Measurements from ENCODE around the gene MTERF4.

The MTERF4 gene

DNA sequence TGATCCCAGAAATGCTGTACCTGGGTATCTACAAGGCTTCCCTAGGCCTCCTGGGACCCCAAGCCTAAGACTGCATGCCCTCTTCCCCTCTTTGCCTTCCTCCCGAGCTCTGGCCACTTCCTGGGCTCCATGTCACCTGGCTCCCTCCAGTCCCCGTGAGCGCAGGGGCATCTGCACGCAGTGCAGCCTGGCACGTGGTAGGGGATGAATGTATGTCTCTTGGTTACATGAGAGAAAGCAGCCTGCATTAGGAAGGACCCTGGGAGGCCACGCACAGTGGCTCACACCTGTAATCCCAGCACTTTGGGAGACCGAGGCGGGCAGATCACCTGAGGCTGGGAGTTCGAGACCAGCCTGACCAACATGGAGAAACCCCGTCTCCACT lies 31.3 kb upstream of the MTERF4 start:
- DNase-seq = no peak

GRCh38 chr2:241132538-241133435 lies 30.7 kb upstream of the MTERF4 start:
- DNase-seq = no peak

- DNase-seq = no peak
These were observed 29.4 kb upstream of the MTERF4 start for GRCh38 chr2:241131531-241131930.

DNA sequence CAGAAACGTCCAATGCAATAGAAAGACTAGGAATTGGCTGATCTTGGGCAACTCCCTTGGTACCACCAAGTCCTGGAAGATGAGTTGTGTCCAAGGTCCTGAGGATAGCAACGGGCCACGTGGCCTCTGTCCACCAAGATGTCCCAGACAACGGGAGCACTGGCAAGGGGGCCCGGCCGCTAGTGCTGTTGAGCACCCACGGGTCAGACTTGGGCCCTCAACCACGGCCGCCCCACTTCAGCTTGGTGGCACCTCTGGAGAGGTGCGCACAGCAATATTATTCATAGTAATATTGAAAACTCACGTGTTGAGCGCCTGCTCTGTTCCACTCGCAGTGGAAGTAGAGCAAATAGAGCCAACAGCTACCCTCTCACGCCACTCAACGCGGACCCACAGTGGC lies 28.2 kb upstream of the MTERF4 start:
- no peak for DNase-seq

DNA sequence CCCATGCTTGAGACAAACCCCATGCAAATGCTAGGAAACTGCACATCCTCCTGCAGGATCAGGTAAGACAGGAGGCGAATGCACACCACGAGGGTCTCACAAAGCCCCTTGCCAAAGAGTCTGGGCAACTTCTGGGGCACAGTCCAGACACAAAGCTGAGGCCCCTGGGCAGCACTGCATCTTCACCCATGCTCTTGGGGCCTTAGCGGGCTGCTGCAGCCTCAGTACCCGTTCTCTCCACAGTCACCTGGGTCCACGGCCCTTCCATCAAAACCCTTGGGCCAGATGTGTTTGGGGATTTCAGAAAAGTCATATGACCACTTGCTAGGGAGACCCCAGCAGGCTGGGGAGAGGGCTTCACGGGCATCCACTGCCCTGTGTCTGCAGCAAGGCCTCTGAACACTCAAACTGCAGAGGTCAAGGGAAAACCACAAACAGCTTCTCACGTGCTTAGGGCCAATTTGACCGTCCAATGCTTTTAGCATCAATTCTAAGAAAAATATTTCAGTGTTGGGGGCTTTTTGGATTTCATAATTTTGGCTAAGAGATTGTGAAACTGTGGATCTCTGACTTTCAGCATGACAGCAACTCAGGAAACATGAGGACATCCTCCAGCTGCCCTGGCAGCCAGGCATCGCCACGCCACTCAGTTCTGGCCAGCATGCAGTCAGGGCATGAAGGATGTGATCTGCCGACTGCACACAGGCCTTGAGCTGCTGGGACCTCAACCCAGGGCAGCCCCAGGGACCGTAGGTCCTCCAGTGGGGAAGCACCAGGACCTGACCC lies 27.2 kb upstream of the MTERF4 start:
- no peak for DNase-seq

DNA sequence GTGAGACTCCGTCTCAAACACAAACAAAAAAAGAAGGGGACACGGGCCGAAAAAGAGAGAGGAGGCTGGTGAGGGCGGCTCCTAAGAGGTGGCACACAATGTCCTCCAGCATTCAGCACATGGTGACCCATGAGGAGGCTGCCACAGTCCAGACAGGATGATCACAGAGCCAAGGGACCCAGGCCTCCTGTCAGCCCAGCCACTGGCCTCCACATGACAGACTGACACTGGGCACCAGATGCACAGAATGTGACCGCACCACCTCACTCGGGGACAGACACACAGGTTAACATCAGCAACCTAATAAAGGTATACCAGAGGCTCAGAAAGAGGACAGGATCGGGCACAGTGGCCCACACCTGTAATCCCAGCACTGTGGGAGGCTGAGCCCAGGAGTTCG lies 26.2 kb upstream of the MTERF4 start:
- no peak for DNase-seq

- DNase-seq = no peak
These were observed 24.7 kb upstream of the MTERF4 start for GRCh38 chr2:241126771-241127202.

- DNase-seq = no peak
These were observed 24.1 kb upstream of the MTERF4 start for GRCh38 chr2:241126201-241126611.

DNA sequence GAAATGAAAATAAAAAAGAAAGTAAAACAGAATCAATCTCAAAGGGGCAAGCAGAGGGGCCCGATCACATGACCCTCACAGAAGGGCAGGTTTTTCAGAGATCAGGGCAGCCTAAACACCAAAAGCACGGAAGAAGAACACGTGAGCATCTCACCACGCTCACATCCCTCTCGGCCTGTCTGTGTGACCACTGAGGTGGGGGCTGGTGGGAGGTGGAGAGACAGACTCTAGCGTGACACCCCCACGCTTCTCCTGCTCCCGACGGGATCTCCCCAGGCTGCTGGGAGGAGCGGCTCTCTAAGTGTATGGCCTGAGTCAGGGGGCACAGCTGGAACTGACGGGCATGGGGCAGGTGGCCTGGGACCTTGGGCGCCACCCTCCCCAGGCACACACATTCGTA lies 23.5 kb upstream of the MTERF4 start:
- DNase-seq = no peak

GRCh38 chr2:241123816-241124536 lies 21.9 kb upstream of the MTERF4 start:
- DNase-seq = no peak

DNA sequence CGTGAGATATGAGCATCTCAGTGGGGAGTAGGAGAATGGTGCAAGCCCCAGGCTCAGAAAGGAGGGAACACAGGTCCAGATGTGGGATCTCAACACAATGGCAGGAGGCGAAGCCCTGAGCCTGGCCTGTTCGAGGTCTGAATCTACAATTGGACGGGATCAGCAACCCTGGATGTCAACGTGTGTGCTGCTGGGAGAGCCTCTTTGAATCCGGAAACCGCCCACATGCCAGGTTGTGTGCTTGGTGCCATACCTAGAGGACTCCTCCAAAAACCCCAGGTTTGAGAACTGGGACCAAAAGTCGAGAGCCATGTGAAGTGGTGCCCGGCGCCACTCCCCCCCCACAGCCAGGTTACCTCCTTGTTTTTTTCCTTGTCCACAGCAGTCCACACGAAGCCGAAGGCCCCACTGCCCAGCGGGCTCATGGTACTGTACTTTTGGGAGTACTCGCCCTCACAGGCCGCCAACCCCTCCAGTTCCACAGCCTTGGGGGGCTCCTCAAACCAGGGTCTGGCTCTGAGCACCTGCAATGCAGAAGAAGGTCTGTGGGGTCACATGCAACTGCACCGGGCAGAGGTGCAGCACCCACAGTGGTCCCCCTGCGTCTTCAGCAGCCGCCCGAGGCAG lies 20.4 kb upstream of the MTERF4 start:
- no peak for DNase-seq

DNA sequence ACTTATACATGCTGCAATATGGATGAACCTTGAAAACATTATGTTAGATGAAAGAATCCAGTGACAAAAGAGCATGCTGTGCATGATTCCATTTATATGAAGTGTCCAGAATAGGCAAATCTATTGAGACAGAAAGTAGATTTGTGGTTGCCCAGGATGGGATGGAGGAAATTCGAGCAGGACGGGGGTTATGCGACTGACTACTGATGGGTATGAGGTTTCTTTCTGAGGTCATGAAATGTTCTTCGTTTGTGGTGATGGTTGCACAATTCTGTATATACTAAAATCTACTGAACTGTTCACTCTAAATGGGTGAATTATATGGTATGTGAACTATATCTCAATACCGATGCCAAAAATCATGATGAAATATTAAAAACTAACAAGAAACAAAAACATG lies 18.9 kb upstream of the MTERF4 start:
- no peak for DNase-seq

DNA sequence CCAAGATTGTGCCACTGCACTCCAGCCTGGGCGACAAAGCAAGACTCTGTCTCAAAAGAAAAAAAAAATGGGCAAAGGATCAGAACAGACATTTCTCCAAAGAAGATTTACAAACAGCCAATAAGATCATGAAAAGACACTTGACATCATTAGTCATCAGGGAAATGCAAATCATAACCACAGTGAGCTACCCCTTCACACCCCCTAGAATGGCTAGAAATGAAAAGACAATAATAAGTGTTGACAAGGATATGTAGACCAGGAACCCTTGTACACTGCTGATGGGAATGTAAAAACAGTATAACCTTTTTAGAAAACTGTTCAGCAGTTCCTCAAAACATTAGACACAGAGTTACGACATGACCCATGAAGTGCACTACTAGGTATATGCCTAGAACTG lies 18.4 kb upstream of the MTERF4 start:
- DNase-seq = no peak

DNA sequence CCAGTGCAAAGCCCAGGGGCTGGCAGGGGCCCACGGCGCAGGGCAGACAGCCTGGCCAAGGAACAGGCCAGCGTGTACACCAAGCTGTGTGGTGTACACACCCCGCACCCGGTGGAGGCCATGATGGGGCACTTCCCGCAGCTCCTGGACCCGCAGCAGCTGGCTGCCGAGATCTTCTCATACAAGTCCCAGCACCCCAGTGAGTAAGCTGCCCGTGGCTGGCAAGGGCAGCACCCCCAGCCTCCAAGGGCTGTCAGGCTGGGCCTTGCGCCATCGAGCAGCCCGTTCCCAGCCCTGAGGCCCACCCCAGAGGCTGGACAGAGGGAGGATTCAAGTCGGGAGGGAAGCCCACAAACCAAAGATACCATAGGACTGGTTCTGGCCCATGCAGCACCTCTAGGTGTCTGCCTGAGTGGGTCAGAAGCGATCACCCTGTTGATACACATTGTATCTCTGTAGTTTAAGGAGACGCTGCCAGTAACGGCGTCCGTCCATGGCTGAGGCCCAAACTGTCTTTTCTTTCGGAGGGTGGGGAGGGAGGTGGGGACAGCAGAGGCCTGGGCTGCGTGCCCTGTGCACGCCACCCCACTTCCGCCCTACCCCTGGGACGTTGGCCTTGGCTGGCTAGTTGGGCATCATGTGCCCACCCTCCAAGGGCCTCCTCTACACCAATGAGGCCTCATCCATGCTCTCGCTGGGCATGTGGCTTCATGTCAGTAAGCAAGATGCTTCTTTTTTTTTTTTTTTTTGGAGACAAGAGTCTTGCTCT lies 16.8 kb upstream of the MTERF4 start:
- no peak for DNase-seq

DNA sequence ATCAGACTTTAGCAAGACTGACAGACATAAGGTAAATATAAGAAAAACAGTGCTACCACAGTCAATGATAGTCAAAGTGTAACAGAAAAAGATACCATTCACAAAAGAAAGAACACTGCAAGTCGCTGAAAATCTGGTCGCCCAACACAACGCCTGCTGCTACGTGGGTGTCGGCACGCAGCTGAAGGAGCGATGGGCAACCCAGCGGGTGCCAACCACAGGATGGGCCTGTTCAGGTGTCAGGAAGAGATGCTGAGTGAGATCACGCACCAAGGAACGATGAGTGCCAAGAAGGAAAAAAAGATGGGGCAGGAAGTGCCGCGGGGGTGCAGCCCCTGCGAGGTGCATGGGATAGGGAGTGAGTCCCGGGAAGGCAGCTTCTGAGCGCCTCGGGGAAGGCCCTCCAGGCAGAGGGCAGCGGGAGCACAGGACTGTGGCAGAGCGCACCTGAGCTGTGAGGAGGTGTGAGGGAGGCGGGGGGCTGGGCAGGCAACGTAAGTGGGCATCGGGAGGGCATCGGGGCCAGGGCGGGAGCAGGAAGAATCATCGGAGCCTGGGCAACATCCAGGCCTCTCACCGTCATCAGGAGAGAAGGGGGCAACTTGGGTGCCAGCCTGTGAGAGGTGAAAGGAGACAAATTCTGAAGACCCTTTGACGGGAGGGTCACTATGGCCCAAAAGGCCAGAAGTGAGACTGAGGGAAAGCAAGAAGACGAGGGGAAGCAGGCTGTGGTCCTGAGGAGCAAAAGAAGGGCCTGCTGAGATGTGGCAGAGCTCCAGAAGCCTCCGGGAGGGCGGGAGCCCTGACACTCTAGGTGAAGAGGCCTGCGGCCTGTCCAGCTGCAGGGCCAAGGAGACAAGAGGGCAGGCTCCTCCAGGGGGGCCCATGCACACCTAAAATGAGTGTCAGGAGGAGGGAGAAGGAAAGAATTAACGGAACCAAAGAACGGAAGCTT lies 14.8 kb upstream of the MTERF4 start:
- DNase-seq = no peak

DNA sequence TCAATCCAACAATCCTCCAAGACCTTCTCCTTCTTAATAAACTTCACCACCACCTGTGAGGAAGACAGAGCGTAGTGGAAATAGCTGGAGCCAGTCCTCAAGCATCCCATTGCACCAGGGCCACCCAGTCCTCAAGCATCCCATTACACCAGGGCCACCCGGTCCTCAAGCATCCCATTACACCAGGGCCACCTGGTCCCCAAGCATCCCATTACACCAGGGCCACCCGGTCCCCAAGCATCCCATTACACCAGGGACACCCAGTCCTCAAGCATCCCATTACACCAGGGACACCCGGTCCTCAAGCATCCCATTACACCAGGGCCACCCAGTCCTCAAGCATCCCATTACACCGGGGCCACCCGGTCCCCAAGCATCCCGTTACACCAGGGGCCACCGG lies 13.3 kb upstream of the MTERF4 start:
- no peak for DNase-seq

- DNase-seq = no peak
These were observed 12.7 kb upstream of the MTERF4 start for GRCh38 chr2:241114836-241115235.

- no peak for DNase-seq
These were observed 10.5 kb upstream of the MTERF4 start for GRCh38 chr2:241112592-241112991.

- DNase-seq = no peak
These were observed 10.0 kb upstream of the MTERF4 start for GRCh38 chr2:241112046-241112445.

- no peak for DNase-seq
These were observed 9.3 kb upstream of the MTERF4 start for GRCh38 chr2:241111440-241111805.

Measured in left hindlimb (tissue), 1 donor.